Measurements from ENCODE around the gene RNPS1. TPM values are rescaled to one million over a fixed set of nuclear protein-coding genes. Genes with fewer than 3 reads are reported as not detected.
"Not testable (repeated sequence)": the region's sequence is repeated elsewhere in the genome, so short reads cannot be mapped to it uniquely, and the experiment has no call there.

Gene RNPS1
- total RNA-seq, 1 donor from 2014 or later = 73.5 TPM

GRCh38 chr16:2244926-2245795, 22.8 kb downstream of the RNPS1 start:
- no peak for FAIRE-seq
- peaks cover 26% of the 10 kb centered on the region for H3K36me3 ChIP-seq (ENCODE audit: control insufficient read depth, insufficient read depth, low read length)

GRCh38 chr16:2244301-2244700, 23.6 kb downstream of the RNPS1 start:
- Histone ChIP-seq H3K36me3 (ENCODE audit: control insufficient read depth, insufficient read depth, low read length) (peaks cover 26% of the 10 kb centered on the region), H3K27me3 (ENCODE audit: control insufficient read depth, insufficient read depth, low read length) (no peaks in the 10 kb centered on the region), H3K4me3 (ENCODE audit: low read depth, low read length) (no peak overlapping the region)
- FAIRE-seq = no peak
- DNase-seq (ENCODE audit: low read depth) = no peak
- peak; percentile 2 for TF ChIP-seq CTCF (IDR thresholded peaks at IDR 0.05; ENCODE audit: insufficient read depth, low read length, severe bottlenecking)

More at GRCh38 chr16:2244926-2245795, 22.8 kb downstream of the RNPS1 start:
- no peak for DNase-seq (ENCODE audit: low read depth)
- no peak for TF ChIP-seq CTCF (IDR thresholded peaks at IDR 0.05; ENCODE audit: insufficient read depth, low read length, severe bottlenecking)
- no peak overlapping the region for H3K4me3 ChIP-seq (ENCODE audit: low read depth, low read length)
- no peaks in the 10 kb centered on the region for H3K27me3 ChIP-seq (ENCODE audit: control insufficient read depth, insufficient read depth, low read length)

GRCh38 chr16:2243781-2244180, 24.1 kb downstream of the RNPS1 start:
- peaks cover 26% of the 10 kb centered on the region for H3K36me3 ChIP-seq (ENCODE audit: control insufficient read depth, insufficient read depth, low read length)
- no peak overlapping the region for H3K4me3 ChIP-seq (ENCODE audit: low read depth, low read length)
- FAIRE-seq = no peak
- DNase-seq (ENCODE audit: low read depth) = no peak
- no peaks in the 10 kb centered on the region for H3K27me3 ChIP-seq (ENCODE audit: control insufficient read depth, insufficient read depth, low read length)
- no peak for TF ChIP-seq CTCF (IDR thresholded peaks at IDR 0.05; ENCODE audit: insufficient read depth, low read length, severe bottlenecking)

- H3K4me3 ChIP-seq (ENCODE audit: low read depth, low read length) = no peak overlapping the region
- no peak for DNase-seq (ENCODE audit: low read depth)
- H3K27me3 ChIP-seq (ENCODE audit: control insufficient read depth, insufficient read depth, low read length) = no peaks in the 10 kb centered on the region
- FAIRE-seq = no peak
- TF ChIP-seq CTCF (IDR thresholded peaks at IDR 0.05; ENCODE audit: insufficient read depth, low read length, severe bottlenecking) = no peak
- peaks cover 26% of the 10 kb centered on the region for H3K36me3 ChIP-seq (ENCODE audit: control insufficient read depth, insufficient read depth, low read length)
These were observed 24.8 kb downstream of the RNPS1 start for GRCh38 chr16:2243031-2243528.

GRCh38 chr16:2242598-2242997, 25.3 kb downstream of the RNPS1 start:
- peaks cover 3% of the 10 kb centered on the region for H3K27me3 ChIP-seq (ENCODE audit: control insufficient read depth, insufficient read depth, low read length)
- DNase-seq (ENCODE audit: low read depth) (no peak), FAIRE-seq (no peak)
- no peak for TF ChIP-seq CTCF (IDR thresholded peaks at IDR 0.05; ENCODE audit: insufficient read depth, low read length, severe bottlenecking)
- no peak overlapping the region for H3K4me3 ChIP-seq (ENCODE audit: low read depth, low read length)
- H3K36me3 ChIP-seq (ENCODE audit: control insufficient read depth, insufficient read depth, low read length) = peaks cover 26% of the 10 kb centered on the region

- peaks cover 16% of the 10 kb centered on the region for H3K27me3 ChIP-seq (ENCODE audit: control insufficient read depth, insufficient read depth, low read length)
- not testable (repeated sequence) for DNase-seq (ENCODE audit: low read depth); H3K4me3 ChIP-seq (ENCODE audit: low read depth, low read length); FAIRE-seq
- H3K36me3 ChIP-seq (ENCODE audit: control insufficient read depth, insufficient read depth, low read length) = peaks cover 23% of the 10 kb centered on the region
These were observed 27.6 kb downstream of the RNPS1 start for GRCh38 chr16:2240331-2240730.
